ENCODE results near the gene PIF1.
"Not testable (repeated sequence)": the region's sequence is repeated elsewhere in the genome, so short reads cannot be mapped to it uniquely, and the experiment has no call there.

PIF1 gene

DNA sequence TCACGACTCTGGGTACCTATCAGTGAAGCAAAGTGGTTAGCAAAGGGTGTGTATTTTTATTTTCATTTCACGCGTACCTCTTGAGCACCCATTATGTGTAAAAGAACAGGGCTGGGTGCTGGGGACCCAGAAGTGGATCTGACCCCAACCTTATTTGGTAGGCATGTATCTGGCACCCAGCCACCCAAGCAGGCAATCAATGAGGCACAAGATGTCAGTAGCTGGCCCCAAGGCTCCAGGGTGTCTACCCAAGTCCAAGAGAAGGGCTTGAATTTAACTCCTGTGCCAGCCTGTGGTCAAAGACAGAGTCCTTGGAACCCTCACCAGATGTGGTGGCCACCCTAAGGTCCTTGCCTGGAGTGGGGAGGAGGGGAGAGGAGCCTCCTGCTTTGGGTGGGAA, 22.0 kb upstream of the PIF1 start:
- no peak for DNase-seq

DNA sequence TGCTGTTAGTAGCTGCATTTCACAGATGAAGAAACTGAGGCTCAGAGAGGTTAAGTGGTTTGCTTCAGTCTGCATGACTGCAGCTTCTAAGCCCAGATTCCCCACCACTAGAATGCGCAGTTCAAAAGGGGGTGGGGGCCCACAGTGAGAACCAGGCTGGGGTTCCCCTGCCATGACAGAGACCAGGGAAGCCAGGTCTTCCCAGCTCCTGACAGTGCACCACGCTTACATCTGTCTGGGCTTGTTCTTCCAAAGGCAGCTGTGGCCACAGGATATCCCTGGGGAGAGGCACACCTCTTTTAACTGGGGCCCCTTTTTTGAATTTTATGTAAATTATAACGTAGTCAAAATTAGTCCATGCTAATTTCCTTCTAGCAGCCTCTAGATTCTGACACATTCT, 21.6 kb upstream of the PIF1 start:
- no peak for DNase-seq

DNA sequence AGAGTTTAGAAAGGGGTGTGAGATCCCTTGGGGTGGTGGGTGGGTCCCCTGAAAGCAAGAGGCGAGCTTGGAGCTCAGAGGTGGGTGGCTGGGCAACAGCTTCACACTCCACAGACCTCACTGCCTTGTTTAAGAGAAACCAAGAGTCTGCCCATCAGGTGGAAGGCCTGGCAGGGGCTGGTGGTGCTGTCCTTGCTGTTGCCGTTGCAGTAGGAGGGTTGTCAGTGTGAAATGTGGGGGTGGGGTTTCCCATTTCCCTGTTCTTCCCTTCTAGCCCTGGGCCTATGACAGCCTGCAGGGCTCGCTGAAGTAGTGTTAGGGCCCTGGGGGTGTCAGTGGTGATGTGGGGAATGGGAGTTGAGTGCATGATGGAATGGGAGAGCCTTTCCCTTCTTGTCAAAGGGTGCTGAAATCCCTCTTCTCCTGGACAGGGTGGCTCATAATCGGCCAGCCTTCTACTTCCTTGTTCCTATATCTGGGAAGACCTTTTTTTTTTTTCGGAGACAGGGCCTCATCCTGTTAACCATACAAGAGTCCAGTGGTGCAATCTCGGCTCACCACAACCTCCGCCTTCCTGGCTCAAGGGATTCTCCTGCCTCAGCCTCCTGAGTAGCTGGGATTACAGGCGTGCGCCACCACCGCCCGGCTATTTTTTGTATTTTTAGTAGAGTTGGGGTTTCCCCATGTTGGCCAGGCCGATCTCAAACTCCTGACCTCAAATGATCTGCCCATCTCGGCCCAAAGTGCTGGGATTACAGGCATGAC, 20.6 kb upstream of the PIF1 start:
- DNase-seq: no peak

DNA sequence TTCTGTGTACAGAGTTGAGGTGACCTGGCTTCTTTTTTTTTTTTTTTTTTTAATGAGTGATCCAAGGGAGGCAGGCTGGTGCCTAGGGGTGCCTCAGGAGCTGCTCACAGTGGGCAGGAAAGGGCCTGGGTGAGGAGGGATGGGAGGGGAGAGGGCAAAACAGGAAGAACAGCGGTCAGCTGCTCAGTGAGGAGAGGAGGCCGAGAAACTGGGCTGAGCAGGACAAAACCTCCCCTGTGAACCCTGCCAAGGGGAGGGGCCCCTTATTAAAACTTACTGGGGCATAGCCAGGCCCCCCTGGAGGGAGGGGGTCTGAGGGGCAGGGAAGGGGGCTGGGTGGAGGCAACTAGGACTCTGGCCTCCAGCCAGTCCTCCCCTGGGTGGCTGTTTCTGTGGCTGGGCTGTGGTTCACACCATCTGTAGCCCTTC, 19.8 kb upstream of the PIF1 start:
- DNase-seq: no peak

DNA sequence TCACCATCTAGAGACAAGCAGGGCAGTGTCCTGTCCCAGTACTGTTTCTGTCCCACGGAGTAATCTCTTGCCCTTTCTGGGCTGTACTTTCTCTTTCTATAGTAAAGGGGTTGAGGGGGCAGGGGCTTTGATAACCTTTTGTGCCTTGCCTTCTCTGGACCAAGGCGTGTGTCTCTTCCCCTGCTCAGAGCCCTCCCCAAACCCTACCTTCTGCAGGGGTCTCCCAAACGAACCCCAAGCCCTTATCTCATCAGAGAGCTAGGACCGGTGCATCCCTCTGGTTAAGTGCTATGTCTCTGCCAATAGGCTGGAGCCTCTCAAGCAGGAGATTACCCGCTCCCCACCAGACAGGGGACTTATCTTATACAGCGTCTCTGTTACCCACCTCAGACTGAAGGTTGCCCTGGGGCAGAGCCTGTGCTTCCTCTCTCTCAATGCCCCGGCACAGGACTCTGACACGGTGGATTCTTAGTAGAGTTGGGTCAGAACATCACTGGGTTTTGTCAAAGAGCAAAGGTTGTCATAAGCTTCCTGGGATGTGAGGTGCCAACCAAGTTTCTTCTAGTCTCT, 19.2 kb upstream of the PIF1 start:
- DNase-seq: peak in 1 of 5 experiments; percentile 30

DNA sequence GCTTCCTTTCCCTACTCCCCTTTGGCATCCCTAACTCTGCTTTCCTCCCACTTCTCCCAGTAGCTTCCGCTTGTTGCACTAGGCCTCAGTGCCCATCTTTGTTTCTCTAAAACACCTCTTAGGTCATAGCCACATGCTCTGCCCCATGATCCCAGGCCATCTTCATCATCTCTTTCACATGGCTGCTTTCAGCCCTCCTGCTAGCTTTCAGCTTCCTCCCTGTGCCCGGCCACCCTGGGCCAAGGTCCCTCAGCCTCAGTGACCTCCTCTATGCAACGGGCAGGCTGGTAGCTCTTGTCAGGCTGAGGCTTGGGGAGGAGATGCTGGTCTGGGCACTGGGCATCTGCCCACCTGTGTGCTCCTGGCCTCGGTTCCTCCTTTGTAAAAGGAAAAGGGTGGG, 18.5 kb upstream of the PIF1 start:
- no peak for DNase-seq

DNA sequence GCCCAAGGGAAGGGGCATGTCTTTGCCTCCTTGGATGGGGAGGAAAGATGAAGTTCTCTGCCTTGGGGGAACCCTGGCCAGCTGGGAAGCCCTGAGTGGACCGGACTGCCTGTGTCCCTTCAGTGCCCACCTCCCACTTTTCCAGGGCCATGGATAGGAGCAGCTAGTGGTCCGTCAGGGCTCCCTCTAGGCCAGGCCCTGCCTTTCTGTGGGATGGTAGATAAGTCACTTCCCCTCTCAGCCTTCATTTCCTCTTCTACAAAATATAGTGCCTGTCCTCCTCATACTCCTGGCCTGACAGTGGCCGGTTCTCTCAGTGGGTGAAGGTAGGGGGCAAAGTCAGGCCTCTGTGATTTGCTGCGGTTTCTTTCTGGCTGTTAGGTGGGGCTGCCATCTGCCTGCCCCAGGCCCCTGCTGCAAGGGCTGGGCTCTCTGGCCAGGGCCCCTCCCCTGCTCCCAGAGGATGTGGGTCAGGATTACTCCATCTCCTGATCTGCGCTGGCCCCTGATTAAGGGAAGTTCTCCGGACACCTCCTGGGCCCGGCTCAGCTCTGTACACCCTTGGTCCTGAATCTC, 17.6 kb upstream of the PIF1 start:
- DNase-seq: no peak

DNA sequence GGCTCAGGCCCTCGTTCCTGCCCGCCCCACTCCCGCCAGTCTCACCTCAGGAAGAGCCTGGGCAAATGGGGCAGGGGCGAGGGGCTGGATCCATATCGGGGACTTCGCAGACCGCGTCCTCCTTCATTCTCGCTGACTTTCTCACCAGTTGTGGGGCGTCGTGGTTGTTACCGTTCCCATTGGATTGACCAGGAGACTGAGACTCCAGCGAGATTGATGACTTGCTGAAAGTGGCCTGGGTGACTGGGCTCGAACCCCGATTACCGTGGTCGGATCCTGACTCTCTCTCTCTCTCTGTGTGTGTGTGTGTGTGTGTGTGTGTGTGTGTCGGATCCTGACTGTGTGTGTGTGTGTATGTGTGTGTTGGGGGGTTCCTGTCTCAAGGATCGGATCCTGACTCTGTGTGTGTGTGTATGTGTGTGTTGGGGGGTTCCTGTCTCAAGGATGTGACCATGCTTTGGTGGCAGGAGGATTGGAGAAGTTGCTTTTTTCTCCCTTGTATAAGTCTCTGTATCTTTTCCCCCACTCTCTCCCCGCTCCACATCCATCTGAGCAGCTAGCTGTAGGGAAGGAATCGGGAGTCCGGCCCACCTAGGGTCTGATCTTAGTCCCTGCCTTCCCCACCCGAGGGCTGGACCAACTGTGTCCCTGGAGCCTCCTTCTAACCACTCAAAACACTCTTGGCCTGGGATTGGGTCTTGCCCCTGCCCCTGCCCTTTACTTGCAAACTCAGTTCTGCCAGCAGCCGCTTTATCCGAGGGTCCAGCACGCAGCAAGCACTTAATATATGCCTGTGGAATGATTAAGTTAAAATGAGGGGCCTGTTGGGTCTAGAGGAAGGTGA, 16.9 kb upstream of the PIF1 start:
- peak in 1 of 5 experiments; percentile 64 for DNase-seq

DNA sequence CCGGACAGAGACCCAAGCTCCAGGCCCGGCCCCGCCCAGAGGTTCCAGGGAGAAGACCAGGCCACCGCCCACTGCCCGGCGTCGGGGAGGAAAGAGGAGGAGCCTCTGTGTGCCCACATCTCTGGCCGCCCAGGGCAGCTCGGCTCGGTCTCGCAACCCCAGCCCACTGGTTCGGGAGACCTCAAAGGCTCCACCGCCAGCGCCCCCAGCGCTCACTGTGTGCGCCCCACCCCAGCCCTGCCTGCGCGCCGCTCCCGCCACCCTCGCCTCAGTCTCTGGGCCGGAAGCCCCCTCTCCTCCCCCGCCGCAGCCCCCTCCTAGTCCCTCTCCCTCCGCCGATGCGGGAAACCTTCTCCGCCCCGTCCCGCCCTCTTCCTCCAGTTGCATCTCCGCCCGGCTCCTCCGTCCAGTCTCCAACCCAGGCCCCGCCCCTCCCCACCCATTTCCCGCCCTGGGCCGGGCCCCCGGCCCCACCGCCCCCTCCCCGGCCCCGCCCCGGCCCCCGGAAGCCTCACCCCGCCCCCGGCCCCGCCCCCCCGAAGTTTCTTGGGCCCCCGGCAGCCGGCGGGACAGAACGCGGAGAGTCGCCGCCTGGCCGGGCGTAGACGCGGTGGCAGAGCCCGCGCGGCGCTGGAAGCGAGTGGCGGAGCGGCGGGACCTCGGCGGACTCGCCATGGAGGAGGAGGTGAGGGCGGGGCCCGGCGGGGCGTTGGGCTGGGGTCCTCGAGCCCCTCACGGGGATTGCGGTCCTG, 16.1 kb upstream of the PIF1 start, which contains the start of gene PLEKHO2:
TSS of gene PLEKHO2 (plus strand) at position 572 of the 752 bp plus-strand sequence. CDS start at position 674, 102 bp downstream.
- DNase-seq: peak; percentile 75 to 96 (median 88)

DNA sequence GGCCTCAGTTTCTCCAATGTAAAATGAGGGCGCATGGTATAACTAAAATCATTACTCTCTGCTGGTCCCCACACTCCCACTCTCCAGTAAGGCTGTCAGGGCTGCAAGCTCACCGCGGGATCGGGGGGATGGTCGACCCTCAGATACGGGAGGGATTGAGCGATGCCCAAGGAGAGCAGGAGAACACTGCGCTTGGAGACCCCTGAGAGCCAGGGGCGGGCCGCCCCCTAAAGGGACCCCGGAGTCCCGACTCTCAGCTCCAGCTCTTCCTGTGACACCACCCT, 15.6 kb upstream of the PIF1 start:
- no peak for DNase-seq

DNA sequence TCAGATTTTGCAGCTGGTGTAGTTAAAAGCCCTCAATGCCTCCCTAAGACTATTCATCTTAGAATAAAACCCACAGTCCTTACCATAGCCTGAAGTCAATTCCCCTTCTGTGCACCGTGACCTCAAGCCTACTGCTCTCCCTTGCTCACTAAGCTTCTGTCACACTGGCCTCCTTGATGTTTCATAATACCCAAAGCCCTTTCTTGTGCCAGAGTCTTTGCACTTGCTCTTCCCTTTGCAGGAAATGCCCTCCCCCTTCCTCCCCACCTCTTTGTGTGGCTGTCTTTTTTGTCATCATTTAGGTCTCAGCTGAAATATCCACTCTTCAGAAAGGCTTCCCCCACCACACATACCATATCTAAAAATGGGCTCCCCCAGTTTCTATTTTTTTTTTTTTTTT, 12.1 kb upstream of the PIF1 start:
- DNase-seq: peak in 2 of 5 experiments; percentile 54 to 82

DNA sequence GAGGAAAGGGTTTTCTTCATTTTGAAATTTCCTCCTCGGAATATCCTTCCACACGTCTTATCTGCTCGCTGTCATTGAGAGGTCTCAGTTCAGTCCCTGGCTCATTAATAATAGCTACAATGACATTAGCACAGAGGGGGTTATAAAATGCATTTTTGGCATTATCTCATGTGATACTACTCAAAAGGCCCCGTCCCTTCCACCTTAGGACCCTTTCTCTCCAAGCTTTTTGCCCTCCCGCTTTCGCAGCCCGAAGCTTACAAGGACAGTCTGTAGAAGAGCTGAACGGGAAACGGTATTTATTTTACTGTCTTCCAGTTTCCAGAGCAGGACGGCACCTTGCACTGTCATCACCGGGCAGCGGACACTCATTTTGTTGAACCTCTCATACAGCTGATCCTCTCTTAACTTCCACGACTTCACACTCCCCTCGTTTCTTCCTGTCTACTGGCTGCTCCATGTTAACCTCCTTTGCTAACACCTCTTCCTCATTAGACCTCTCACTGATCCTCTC, 10.6 kb upstream of the PIF1 start:
- no peak for DNase-seq

DNA sequence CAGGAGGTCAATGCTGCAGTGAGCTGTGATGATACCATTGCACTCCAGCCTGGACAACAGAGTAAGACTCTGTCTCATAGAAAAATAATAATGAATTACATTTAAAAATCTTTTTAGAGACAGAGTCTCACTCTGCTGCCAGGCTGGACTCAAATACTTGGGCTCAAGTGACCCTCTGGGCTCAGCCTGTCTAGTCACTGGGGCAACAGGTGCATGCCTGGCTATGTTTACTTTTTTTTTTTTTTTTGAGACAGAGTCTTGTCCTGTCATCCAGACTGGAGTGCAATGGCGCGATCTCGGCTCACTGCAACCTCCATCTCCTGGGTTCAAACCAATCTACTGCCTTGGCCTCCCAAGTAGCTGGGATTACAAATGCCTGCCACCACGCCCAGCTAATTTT, 8.2 kb upstream of the PIF1 start:
- DNase-seq: no peak

DNA sequence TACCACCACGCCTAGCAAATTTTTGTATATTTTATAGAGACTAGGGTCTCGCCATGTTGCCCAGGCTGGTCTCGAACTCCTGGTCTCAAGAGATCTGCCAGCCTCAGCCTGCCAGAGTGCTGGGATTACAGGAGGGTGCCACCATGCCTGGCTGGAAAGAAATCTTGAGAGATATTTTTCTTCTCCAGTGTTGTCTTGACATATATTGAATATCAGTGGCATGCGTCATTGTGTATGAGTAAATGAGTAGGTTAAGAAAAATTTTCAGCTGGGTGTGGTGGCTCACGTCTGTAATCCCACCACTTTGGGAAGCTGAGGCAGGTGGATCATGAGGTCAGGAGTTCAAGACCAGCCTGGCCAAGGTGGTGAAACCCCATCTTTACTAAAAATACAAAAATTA, 3.5 kb upstream of the PIF1 start:
- no peak for DNase-seq

DNA sequence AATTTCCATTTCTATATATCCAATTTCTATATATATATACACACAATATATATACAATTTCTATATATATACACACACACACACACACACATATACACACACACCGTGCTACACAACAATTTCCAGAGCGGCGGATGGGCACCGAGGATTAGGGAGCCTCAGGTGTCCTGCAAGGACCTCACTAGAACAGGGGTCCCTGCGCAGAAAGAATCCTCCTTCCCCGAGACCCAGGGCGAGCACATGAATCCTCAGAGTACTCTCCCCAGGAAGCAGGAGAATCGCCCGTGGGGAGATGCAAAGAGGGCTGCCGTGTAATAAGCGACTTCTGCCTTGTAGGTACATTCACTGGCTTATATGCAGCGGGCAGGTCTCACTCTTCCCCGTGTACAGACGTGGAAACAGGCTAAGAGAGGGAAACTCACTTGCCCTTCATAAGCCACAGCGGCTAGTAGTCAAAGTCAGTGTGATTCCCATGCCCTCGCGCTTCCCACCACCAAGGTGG, 467 bp downstream of the PIF1 start:
- DNase-seq: no peak

DNA sequence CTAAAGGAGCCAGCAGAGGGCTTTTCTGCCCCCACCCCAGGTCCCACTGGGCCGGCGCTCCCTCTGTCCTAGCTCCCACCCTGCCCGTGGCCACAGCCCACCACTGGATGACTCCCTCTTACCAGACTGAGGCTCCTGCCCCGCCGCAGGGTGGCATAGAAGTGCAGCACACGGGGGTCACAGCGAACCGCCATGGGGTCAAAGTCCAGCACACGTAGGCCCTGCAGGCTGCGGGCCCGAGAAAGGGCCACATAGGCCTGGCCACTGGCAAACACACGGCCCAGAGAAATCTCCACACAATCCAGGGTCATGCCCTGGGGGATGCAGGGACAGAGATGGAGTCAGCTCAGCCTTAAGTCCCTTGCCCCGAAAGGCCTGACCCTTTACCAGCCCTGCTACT, 9.0 kb downstream of the PIF1 start:
- no peak for DNase-seq

DNA sequence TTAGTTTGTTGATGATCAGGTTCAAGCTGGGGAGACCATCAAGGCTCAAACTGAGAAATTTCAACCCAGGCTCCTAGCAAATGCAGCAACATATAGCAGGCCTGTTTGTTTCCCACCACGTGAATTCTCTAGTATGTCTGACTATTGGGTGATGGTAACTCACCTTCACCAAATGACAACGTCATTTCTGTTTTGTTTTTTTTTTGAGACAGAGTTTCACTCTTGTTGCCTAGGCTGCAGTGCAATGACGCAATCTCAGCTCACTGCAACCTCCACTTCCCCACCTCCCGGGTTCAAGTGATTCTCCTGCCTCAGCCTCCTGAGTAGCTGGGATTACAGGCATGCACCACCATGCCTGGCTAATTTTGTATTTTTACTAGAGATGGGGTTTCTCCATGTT, 10.5 kb downstream of the PIF1 start:
- peak in 1 of 5 experiments; percentile 46 for DNase-seq

DNA sequence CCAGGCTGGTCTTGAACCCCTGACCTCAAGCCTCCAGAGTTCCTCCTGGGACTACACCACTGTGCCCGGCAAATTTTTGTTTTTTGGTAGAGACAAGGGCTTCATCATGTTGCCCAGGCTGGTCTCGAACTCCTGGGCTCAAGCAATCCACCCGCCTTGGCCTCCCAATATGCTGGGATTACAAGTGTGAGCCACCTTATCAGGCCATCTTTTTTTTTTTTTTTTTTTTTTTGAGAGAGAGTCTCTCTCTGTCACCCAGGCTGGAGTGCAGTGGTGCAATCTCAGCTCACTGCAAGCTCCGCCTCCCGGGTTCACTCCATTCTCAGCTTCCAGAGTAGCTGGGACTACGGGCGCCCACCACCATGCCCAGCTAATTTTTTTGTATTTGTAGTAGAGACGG, 11.2 kb downstream of the PIF1 start:
- not testable (repeated sequence) for DNase-seq

DNA sequence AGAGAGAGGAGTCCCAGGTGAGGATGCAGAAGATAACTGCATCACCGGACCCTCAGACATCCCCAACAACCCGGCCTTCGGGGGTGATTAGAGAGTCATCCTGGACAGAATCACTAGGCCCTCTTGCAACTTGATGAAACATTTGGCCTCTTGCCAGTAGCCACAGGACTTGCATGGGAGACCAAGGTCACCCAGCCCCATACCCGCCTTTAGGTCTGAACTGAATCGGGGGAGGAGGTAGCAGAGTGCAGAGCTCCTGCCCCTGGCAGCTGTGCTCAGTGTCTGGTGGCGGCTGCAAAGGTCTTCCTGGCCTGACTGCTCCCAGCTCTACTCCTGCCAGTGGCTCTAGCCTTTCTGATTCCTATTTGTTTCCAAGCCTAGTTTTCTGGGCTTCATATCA, 12.4 kb downstream of the PIF1 start:
- DNase-seq: no peak

DNA sequence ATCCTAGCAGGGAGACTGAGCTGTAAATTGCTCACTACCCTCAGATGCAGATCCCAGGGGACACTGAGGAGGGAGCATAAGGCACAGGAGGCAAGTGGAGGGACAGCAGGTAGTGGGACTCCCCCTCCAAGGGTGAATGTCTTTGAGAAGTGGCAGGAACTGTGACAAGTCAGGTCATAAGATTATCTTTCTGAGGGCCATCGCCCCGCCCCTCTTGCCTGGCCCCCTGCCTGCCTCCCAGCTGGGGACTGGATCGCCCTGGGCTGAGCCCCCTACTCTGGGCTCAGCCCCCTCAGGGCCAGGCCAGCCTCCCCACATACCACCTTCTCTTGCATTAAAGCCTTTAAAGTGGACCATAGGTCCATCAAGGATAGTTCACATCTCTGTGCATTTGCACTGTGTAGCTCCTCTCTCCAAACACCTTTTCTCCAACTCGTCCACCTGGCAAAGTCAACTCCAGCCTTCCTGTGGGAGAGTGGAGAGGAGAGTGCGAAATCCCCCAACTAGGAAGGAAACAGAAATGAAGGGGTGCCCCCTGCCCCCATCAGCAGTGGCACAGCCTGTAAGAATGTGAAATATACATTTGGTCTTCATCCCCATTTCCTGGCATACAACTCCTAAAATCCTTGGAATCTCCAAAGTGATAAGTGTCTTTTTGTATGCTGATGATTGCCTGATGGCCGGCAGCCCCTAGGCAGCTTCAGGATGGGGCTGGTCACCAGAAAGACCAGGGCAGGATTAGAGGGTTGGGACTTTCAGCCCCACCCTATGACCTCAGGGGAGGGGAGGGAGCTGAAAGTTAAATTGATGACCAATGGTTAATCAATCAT, 14.7 kb downstream of the PIF1 start:
- DNase-seq: no peak
